ENCODE measurements around the gene CCDC12. TPM values are rescaled to one million over a fixed set of nuclear protein-coding genes. Genes with fewer than 3 reads are reported as not detected.

The CCDC12 gene
- total and polyA plus RNA-seq, 2 of the 13 experiments (the other 11 are each of a cell fraction or from before 2014, with no cell fraction given): 30.1 to 49.5 TPM

- TF ChIP-seq FOSL2 (CRISPR knock-in tag; IDR thresholded peaks at IDR 0.05): no peak; the same call in 1 of the 2 replicates
- no peak for TF ChIP-seq ZFAT (CRISPR knock-in tag; conservative IDR thresholded peaks at IDR 0.05)
- no peak for TF ChIP-seq ZNF768 (CRISPR knock-in tag; IDR thresholded peaks at IDR 0.05)
- TF ChIP-seq ZNF446 (CRISPR knock-in tag; IDR thresholded peaks at IDR 0.05): no peak
- TF ChIP-seq GATAD2A (CRISPR knock-in tag; IDR thresholded peaks at IDR 0.05): peak; percentile 47
- TF ChIP-seq ZEB1 (IDR thresholded peaks at IDR 0.05; ENCODE audit: insufficient replicate concordance, low read depth): no peak
- TF ChIP-seq NR2F2 (IDR thresholded peaks at IDR 0.05; ENCODE audit: borderline replicate concordance, low read depth): no peak
- TF ChIP-seq KIAA2018 (CRISPR knock-in tag; IDR thresholded peaks at IDR 0.05; ENCODE audit: borderline replicate concordance): no peak
- TF ChIP-seq ARNT2 (CRISPR knock-in tag; IDR thresholded peaks at IDR 0.05; ENCODE audit: low read depth): 0 out of 2 replicates have a peak, but pooled peaks have one; percentile 48
- TF ChIP-seq ZNF296 (CRISPR knock-in tag; conservative IDR thresholded peaks at IDR 0.05): no peak
- TF ChIP-seq NPAS2 (CRISPR knock-in tag; IDR thresholded peaks at IDR 0.05; ENCODE audit: borderline replicate concordance): no peak
- TF ChIP-seq ZBTB1 (CRISPR knock-in tag; IDR thresholded peaks at IDR 0.05; ENCODE audit: borderline replicate concordance): no peak
- TF ChIP-seq, protein P1, sequence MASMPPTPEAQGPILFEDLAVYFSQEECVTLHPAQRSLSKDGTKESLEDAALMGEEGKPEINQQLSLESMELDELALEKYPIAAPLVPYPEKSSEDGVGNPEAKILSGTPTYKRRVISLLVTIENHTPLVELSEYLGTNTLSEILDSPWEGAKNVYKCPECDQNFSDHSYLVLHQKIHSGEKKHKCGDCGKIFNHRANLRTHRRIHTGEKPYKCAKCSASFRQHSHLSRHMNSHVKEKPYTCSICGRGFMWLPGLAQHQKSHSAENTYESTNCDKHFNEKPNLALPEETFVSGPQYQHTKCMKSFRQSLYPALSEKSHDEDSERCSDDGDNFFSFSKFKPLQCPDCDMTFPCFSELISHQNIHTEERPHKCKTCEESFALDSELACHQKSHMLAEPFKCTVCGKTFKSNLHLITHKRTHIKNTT (CRISPR knock-in tag; IDR thresholded peaks at IDR 0.05): no peak
- no peak for TF ChIP-seq ZNF260 (CRISPR knock-in tag; IDR thresholded peaks at IDR 0.05; ENCODE audit: borderline replicate concordance, low read depth)
- TF ChIP-seq ZFP62 (CRISPR knock-in tag; IDR thresholded peaks at IDR 0.05): no peak
- TF ChIP-seq IKZF1 (IDR thresholded peaks at IDR 0.05): no peak
- TF ChIP-seq, protein P2, sequence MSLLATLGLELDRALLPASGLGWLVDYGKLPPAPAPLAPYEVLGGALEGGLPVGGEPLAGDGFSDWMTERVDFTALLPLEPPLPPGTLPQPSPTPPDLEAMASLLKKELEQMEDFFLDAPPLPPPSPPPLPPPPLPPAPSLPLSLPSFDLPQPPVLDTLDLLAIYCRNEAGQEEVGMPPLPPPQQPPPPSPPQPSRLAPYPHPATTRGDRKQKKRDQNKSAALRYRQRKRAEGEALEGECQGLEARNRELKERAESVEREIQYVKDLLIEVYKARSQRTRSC (CRISPR knock-in tag; IDR thresholded peaks at IDR 0.05; ENCODE audit: low read depth): peak; percentile 7; the same call in 1 of the 2 replicates
- no peak for TF ChIP-seq GTF2F1 (IDR thresholded peaks at IDR 0.05; ENCODE audit: low read length)
- TF ChIP-seq MED13 (CRISPR knock-in tag; IDR thresholded peaks at IDR 0.05): no peak
- no peak for TF ChIP-seq GTF3A (CRISPR knock-in tag; conservative IDR thresholded peaks at IDR 0.05)
- no peak for TF ChIP-seq GATAD1 (CRISPR knock-in tag; IDR thresholded peaks at IDR 0.05)
These were observed 2.7 kb upstream of the CCDC12 start, which contains the start of gene NBEAL2 (continued) for GRCh38 chr3:46978985-46979944.
